Parietal lobe (tissue), 2 donors: ENCODE measurements around the gene IL31RA. TPM values are rescaled to one million over a fixed set of nuclear protein-coding genes. Genes with fewer than 3 reads are reported as not detected.

Experiments used
- small RNA-seq: library from RNA; depleted of rRNA; stranded (forward); fragments of <200 nt; gene quantifications from one replicate; pipeline ENCODE3, GENCODE V24; 2014; ENCODE audit warnings: low replicate concordance
- total RNA-seq: library from RNA; depleted of rRNA; stranded (reverse); fragments of >200 nt; gene quantifications from one replicate; pipeline ENCODE4 v1.2.3, GENCODE V29; 2014

IL31RA gene
- not detected for total RNA-seq

GRCh38 chr5:55850839-55851674 lies at the start of gene IL31RA:
IL31RA (plus strand) TSS chr5:55851357; CDS start chr5:55851571, 214 bp downstream.

Small RNA genes within 50 kb of the gene (small RNA-seq; reads per million reads assigned to genes)
- not detected for gene AC016596.1

Other genes starting within 250 kb of the IL31RA start
- gene SLC38A9, start 139.0 kb upstream of the IL31RA start, total RNA-seq = 107 TPM
- gene DDX4, start 113.3 kb upstream of the IL31RA start, total RNA-seq = 0.31 TPM
- gene IL6ST, start 143.6 kb downstream of the IL31RA start, total RNA-seq = 38.8 TPM